ENCODE data around the gene LGR4. TPM values are rescaled to one million over a fixed set of nuclear protein-coding genes. Genes with fewer than 3 reads are reported as not detected.

The LGR4 gene
- total RNA-seq, 2 donors from 2014 or later, result 31.1 to 40.6 TPM

GRCh38 chr11:27481992-27482391, 9.4 kb upstream of the LGR4 start:
- H3K27me3 ChIP-seq, result no peaks in the 10 kb centered on the region
- no peak for DNase-seq (ENCODE audit: low spot score)

GRCh38 chr11:27477831-27478230, 5.2 kb upstream of the LGR4 start:
- no peak for DNase-seq (ENCODE audit: low spot score)
- Histone ChIP-seq H3K9me3 (no peaks in the 10 kb centered on the region), H3K27ac (no peak overlapping the region), H3K4me1 (peaks cover 0 to 7% of the 10 kb centered on the region in 2 donors), H3K4me3 (no peak overlapping the region), H3K36me3 (no peaks in the 10 kb centered on the region), H3K27me3 (no peaks in the 10 kb centered on the region)
- TF ChIP-seq, protein P1, sequence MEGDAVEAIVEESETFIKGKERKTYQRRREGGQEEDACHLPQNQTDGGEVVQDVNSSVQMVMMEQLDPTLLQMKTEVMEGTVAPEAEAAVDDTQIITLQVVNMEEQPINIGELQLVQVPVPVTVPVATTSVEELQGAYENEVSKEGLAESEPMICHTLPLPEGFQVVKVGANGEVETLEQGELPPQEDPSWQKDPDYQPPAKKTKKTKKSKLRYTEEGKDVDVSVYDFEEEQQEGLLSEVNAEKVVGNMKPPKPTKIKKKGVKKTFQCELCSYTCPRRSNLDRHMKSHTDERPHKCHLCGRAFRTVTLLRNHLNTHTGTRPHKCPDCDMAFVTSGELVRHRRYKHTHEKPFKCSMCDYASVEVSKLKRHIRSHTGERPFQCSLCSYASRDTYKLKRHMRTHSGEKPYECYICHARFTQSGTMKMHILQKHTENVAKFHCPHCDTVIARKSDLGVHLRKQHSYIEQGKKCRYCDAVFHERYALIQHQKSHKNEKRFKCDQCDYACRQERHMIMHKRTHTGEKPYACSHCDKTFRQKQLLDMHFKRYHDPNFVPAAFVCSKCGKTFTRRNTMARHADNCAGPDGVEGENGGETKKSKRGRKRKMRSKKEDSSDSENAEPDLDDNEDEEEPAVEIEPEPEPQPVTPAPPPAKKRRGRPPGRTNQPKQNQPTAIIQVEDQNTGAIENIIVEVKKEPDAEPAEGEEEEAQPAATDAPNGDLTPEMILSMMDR (IDR thresholded peaks at IDR 0.05), result no peak

More at GRCh38 chr11:27481992-27482391, 9.4 kb upstream of the LGR4 start:
- Histone ChIP-seq H3K9me3 (no peaks in the 10 kb centered on the region), H3K27ac (no peak overlapping the region), H3K4me3 (no peak overlapping the region), H3K36me3 (no peaks in the 10 kb centered on the region), H3K4me1 (no peaks in the 10 kb centered on the region)
- TF ChIP-seq, protein P1 (IDR thresholded peaks at IDR 0.05), result no peak

DNA sequence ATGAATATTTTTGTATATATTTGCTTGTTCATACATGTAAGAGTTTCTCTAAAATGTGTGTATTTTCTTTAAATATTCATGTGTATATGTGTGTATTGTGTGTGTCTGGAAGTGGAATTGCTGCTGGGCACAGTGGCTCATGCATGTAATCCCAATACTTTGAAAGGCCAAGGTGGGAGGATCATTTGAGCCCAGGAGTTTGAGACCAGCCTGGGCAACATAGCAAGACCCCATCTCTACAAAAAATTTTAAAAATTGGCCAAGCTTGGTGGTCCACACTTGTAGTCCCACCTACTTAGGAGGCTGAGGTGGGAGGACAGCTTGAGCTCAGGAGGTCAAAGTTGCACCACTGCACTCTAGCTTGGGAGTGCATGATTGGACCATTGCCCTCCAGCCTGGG, 4.7 kb upstream of the LGR4 start:
- Histone ChIP-seq H3K27ac (no peak overlapping the region), H3K4me1 (peaks cover 0 to 7% of the 10 kb centered on the region in 2 donors), H3K36me3 (no peaks in the 10 kb centered on the region), H3K27me3 (no peaks in the 10 kb centered on the region), H3K9me3 (no peaks in the 10 kb centered on the region), H3K4me3 (no peak overlapping the region)
- DNase-seq (ENCODE audit: low spot score), result no peak
- TF ChIP-seq, protein P1 (IDR thresholded peaks at IDR 0.05), result no peak

- Histone ChIP-seq H3K4me3 (no peak overlapping the region), H3K27ac (no peak overlapping the region), H3K36me3 (no peaks in the 10 kb centered on the region), H3K4me1 (peaks cover 0 to 13% of the 10 kb centered on the region in 2 donors), H3K27me3 (no peaks in the 10 kb centered on the region), H3K9me3 (no peaks in the 10 kb centered on the region)
- no peak for DNase-seq (ENCODE audit: low spot score)
- TF ChIP-seq, protein P1 (IDR thresholded peaks at IDR 0.05), result no peak
These were observed 3.0 kb upstream of the LGR4 start for GRCh38 chr11:27475622-27476021.

- Histone ChIP-seq H3K4me3 (peak overlapping the region; percentile 82 to 87), H3K36me3 (no peaks in the 10 kb centered on the region), H3K4me1 (peaks cover 0 to 38% of the 10 kb centered on the region in 2 donors), H3K27ac (peak overlapping the region; percentile 82 to 90), H3K9me3 (no peaks in the 10 kb centered on the region), H3K27me3 (no peaks in the 10 kb centered on the region)
- TF ChIP-seq, protein P1 (IDR thresholded peaks at IDR 0.05), result no peak
- DNase-seq (ENCODE audit: low spot score), result no peak
These were observed 422 bp upstream of the LGR4 start for GRCh38 chr11:27473017-27473406.
